GM21423 (cell line): Measurements from ENCODE around the gene ERMARD.

Experiments used
- ATAC-seq: cut with Tn5 transposase; IDR thresholded peaks from one replicate; pipeline ENCODE4 v1.9.1; 2021; ENCODE audit warnings: mild to moderate bottlenecking, moderate library complexity; ENCODE audit not compliant: unreplicated experiment

ERMARD gene

GRCh38 chr6:169751242-169752073, at the start of gene ERMARD, which contains the start of gene DYNLT2:
TSS of gene ERMARD (plus strand) at chr6:169751622. CDS start at chr6:169751658, 36 bp downstream.
TSS of gene DYNLT2 (minus strand) at chr6:169751572. CDS start at chr6:169751458, 114 bp downstream.
- peak; percentile 94 for ATAC-seq

- ATAC-seq: peak; percentile 94
Measured at GRCh38 chr6:169701954-169702839, 49.2 kb upstream of the ERMARD start, which contains the start of the genes C6orf120 and WDR27. TSS of gene C6orf120 (plus strand) at chr6:169702126. CDS start at chr6:169702460, 334 bp downstream. TSS of gene WDR27 (minus strand) at chr6:169702029. CDS start at chr6:169689005, 13,024 bp downstream.

GRCh38 chr6:169702840-169703246, 48.6 kb upstream of the ERMARD start:
- peak; percentile 16 for ATAC-seq

GRCh38 chr6:169707772-169708171, 43.6 kb upstream of the ERMARD start:
- no peak for ATAC-seq

GRCh38 chr6:169709293-169709692, 42.1 kb upstream of the ERMARD start:
- ATAC-seq: no peak

- ATAC-seq: no peak
Measured at GRCh38 chr6:169710009-169710408, 41.4 kb upstream of the ERMARD start.

GRCh38 chr6:169714178-169714577, 37.2 kb upstream of the ERMARD start:
- no peak for ATAC-seq

- ATAC-seq: no peak
Measured at GRCh38 chr6:169714595-169714994, 36.8 kb upstream of the ERMARD start.

GRCh38 chr6:169719117-169719516, 32.3 kb upstream of the ERMARD start:
- ATAC-seq: no peak

- no peak for ATAC-seq
Measured at GRCh38 chr6:169720207-169720855, 31.1 kb upstream of the ERMARD start.

GRCh38 chr6:169722362-169723199, 28.8 kb upstream of the ERMARD start:
- ATAC-seq: peak; percentile 19

GRCh38 chr6:169723200-169723909, 28.1 kb upstream of the ERMARD start:
- ATAC-seq: peak; percentile 34

GRCh38 chr6:169723991-169724493, 27.4 kb upstream of the ERMARD start:
- peak; percentile 32 for ATAC-seq

- ATAC-seq: peak; percentile 44
Measured at GRCh38 chr6:169724494-169725124, 26.8 kb upstream of the ERMARD start, which contains the start of gene PHF10. TSS of gene PHF10 (minus strand) at chr6:169724500. CDS start at chr6:169723931, 569 bp downstream.

- peak; percentile 16 for ATAC-seq
Measured at GRCh38 chr6:169725125-169726048, 26.0 kb upstream of the ERMARD start.

GRCh38 chr6:169726049-169726400, 25.4 kb upstream of the ERMARD start:
- no peak for ATAC-seq

- ATAC-seq: no peak
Measured at GRCh38 chr6:169726963-169727362, 24.5 kb upstream of the ERMARD start.
